ENCODE measurements around the gene PGGHG. TPM values are rescaled to one million over a fixed set of nuclear protein-coding genes. Genes with fewer than 3 reads are reported as not detected.

The PGGHG gene
- total RNA-seq (2014; rRNA removed; shearing (Covaris generic)), result 69.0 and 102 TPM in 2 replicates

DNA sequence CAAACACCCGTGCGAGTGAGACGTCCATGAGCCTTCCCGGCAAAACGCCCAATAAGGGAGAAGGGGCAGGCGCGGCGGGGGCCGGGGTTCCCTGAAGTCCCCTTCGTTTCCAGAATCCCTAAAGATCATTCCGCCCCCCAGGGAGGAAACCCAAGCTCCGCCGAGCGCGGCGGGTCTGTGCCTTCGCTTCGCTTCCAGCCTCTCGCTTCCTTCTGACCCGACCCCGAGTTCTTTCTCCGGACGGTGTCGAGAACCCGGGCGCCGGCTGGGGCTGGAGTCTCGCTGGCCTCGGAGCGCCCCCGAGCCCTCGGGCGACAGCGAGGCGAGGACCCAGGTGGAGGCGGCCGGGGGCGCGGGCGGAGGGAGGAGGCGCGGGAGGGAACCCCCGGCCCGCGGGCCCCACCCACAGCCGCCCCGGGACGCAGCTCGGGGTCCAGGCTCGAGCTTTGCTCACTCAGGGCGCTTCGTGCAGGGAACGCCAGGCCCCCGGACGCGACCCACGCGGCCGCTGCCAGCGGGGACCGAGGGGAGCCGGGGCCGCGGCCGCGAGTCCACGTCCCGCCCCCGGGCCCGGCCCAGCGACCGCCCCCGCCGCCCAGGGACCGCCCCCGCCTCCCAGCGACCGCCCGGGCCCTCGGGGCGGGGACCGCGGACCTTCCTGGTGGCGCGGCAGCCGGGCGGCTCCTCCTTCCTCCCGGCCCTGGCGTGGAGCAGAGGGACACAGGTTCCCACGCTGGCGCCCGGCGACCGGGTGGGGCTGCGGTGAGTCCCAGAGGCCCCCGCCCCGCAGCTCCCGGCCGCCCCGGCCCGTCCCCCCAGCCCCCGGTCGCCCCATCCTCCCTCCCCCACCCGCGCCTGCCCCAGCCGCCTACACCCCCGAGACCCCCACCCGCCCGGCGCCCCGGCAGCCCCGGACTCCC, at the start of gene PGGHG:
Gene PGGHG, plus strand, starts transcription at position 649 of the 920 bp plus-strand sequence. CDS start 691 bp downstream, outside the sequence.
- DNase-seq, result peak; percentile 97
- H3K4me3 ChIP-seq (ENCODE audit: insufficient read depth, low read depth, low read length), result peak within 1 kb of the TSS; percentile 54
- peaks cover 12% of the 10 kb centered on the region for H3K27me3 ChIP-seq (ENCODE audit: control insufficient read depth, insufficient read depth, low read length)
- H3K36me3 ChIP-seq (replicated peaks; ENCODE audit: control insufficient read depth, insufficient read depth, low read length), result peaks cover 2% of the 10 kb centered on the region

DNA sequence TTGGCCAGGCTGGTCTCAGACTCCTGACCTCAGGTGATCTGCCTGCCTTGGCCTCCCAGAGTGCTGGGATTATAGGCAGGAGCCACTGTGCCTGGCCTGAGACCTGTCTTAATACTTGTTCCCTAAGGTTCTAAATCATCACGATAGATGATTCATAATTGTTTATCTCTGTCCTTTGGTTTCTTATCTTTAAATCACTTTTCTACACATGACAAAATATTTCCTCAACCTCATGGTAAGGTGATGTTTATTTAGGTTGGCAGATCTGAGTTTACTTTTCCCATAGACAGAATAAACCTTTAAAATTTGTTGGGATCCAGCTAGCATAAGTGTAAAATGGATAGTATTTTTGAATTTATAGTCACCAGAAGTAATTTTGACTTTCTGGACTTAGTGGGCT, 48.6 kb upstream of the PGGHG start:
- H3K36me3 ChIP-seq (replicated peaks; ENCODE audit: control insufficient read depth, insufficient read depth, low read length), result peaks cover 9% of the 10 kb centered on the region
- H3K4me3 ChIP-seq (ENCODE audit: insufficient read depth, low read depth, low read length), result no peak overlapping the region
- no peak for DNase-seq
- H3K27me3 ChIP-seq (ENCODE audit: control insufficient read depth, insufficient read depth, low read length), result no peaks in the 10 kb centered on the region

DNA sequence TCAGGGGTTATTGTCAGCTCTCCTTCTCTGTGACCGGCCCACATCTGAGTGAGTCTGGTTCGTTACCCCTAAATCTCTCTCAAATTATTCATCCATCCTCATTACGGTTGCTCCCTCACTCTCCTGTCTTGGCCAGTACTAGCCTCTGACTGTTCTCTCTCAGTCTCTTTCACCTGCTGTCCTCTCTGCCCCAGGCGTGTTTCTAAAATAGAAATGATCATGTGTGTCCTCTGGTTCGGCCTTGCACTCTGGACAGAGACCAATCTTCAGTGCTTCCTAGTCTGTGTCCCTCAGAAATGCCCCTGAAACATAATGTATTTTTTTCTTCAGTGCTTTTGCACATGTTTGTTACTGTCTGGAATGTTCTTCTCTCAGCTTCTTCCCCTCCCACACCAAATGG, 47.3 kb upstream of the PGGHG start:
- H3K36me3 ChIP-seq (replicated peaks; ENCODE audit: control insufficient read depth, insufficient read depth, low read length), result peaks cover 11% of the 10 kb centered on the region

DNA sequence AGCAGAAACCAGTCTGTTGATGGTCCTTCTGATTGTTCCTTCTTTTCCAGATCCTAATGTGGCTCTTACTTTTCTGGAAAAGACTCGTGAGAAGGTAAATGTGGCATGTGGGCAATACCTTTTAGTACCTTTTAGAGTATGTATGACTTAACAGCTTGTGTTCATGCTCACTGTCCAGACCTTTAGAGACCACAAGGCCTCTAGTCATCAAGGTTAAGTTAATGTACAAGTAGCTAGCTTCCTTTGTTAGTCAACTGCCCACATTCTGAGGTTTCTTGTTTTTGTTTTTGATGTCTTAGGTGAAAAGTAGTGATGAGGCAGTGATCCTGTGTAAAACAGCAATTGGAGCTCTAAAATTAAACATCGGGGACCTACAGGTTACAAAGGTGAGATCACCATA, 44.5 kb upstream of the PGGHG start:
- no peaks in the 10 kb centered on the region for H3K27me3 ChIP-seq (ENCODE audit: control insufficient read depth, insufficient read depth, low read length)
- H3K4me3 ChIP-seq (ENCODE audit: insufficient read depth, low read depth, low read length), result no peak overlapping the region
- no peak for DNase-seq
- peaks cover 23% of the 10 kb centered on the region for H3K36me3 ChIP-seq (replicated peaks; ENCODE audit: control insufficient read depth, insufficient read depth, low read length)

More for the DNA sequence above, 47.3 kb upstream of the PGGHG start:
- DNase-seq, result no peak
- Histone ChIP-seq H3K27me3 (ENCODE audit: control insufficient read depth, insufficient read depth, low read length) (no peaks in the 10 kb centered on the region), H3K4me3 (ENCODE audit: insufficient read depth, low read depth, low read length) (no peak overlapping the region)

DNA sequence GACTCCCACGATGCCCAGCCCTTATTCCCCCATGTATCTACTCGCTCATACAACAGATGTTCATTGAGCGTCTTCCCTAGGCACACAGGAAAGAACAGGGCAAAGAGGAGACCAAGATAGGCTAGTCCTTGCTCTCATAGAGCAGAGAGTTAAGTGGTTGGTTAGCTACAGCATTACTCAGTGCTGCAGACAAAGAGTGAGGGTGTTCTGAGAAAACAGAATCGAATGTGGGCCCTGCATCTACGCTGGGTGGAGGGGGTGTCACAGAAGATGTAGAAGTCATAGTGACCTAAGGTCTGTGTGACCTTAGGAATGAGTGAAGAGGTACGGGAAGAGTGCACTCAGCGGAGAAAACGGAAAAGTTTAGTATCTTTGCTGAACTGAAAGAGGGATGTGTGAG, 39.9 kb upstream of the PGGHG start:
- no peak for DNase-seq
- Histone ChIP-seq H3K36me3 (replicated peaks; ENCODE audit: control insufficient read depth, insufficient read depth, low read length) (peaks cover 35% of the 10 kb centered on the region), H3K27me3 (ENCODE audit: control insufficient read depth, insufficient read depth, low read length) (no peaks in the 10 kb centered on the region), H3K4me3 (ENCODE audit: insufficient read depth, low read depth, low read length) (no peak overlapping the region)

DNA sequence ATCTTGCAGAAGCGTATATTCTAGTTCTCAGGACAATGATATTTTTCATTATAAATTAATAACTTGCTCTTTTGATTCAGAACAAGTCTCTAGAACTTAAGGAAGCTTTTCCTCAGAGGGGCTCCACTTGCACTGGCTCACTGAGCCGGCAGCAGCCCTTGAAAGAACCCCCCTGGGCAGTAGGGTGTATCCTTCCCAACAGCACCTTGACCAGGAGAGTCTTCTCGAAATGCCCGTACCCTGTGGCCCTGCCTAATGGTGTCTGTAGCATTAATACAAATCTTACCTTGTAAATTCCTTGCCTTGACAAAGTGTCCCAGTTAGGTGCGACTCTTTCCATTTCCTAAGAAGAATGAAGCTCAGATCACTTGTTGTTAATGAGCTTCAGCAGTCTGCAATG, 38.7 kb upstream of the PGGHG start:
- H3K27me3 ChIP-seq (ENCODE audit: control insufficient read depth, insufficient read depth, low read length), result no peaks in the 10 kb centered on the region
- no peak for DNase-seq
- peaks cover 30% of the 10 kb centered on the region for H3K36me3 ChIP-seq (replicated peaks; ENCODE audit: control insufficient read depth, insufficient read depth, low read length)
- no peak overlapping the region for H3K4me3 ChIP-seq (ENCODE audit: insufficient read depth, low read depth, low read length)

DNA sequence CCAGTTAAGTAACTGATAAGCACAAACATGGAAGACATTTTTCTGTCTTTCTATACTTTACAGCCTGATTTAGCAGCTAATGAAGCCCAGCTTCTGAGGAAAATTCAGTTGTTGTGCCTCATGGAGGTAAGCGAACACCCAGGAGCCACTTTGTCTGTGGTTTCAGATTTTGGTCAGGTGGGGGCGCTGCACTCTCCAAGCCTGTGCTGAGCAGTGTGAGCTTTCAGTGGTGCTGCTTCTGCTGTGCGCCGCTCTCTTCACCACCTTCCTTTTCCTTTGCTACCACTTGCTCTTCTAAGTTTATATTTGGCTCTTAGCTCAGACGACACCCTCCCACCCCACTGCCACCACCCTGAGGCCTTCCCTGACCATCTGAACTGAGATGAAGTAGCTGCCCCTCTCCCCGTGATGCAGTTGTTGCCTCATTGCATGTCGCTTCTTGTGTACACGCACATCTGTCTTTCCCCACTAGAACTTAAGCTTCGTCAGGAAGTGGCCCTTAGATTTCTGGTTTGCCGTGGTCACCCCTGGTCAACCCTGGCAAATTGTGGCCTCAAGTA, 38.1 kb upstream of the PGGHG start:
- Histone ChIP-seq H3K4me3 (ENCODE audit: insufficient read depth, low read depth, low read length) (no peak overlapping the region), H3K36me3 (replicated peaks; ENCODE audit: control insufficient read depth, insufficient read depth, low read length) (peaks cover 28% of the 10 kb centered on the region), H3K27me3 (ENCODE audit: control insufficient read depth, insufficient read depth, low read length) (no peaks in the 10 kb centered on the region)
- peak; percentile 83 for DNase-seq

DNA sequence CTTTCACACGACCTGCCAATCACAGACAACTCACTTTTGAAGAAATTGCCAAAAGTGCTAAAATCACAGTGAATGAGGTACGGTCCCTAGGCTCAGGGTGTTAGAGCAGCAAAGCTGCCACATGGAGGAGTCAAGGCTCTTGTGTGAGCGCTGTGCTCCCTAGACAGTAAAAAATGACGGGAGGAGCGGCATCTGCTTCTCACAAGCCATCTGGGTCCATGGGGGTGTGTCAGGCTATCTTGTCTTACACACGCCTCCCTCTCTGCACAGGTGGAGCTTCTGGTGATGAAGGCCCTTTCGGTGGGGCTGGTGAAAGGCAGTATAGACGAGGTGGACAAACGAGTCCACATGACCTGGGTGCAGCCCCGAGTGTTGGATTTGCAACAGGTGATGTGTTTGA, 37.4 kb upstream of the PGGHG start:
- Histone ChIP-seq H3K36me3 (replicated peaks; ENCODE audit: control insufficient read depth, insufficient read depth, low read length) (peaks cover 28% of the 10 kb centered on the region), H3K4me3 (ENCODE audit: insufficient read depth, low read depth, low read length) (no peak overlapping the region), H3K27me3 (ENCODE audit: control insufficient read depth, insufficient read depth, low read length) (no peaks in the 10 kb centered on the region)
- no peak for DNase-seq

DNA sequence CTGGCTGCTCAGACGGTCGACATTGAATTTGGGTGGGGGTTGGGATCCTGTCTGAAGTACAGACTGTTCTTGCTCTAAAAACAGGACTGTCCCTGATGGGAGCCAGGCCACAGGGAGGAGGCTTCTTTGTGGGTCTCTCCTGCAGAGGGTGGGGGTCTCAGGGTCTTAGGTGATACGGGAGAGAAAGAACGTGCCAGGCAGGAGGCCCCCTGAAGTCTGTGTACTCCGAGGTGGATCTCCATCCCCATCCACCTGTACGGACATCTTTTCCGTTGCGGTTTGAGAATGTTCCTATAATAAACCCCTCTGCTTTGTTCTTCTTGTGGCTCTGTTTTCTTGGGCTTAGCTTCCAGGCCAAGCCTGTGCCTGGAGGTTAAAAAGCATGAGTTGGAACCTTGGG, 36.3 kb upstream of the PGGHG start:
- H3K4me3 ChIP-seq (ENCODE audit: insufficient read depth, low read depth, low read length), result no peak overlapping the region
- no peak for DNase-seq
- no peaks in the 10 kb centered on the region for H3K27me3 ChIP-seq (ENCODE audit: control insufficient read depth, insufficient read depth, low read length)
- H3K36me3 ChIP-seq (replicated peaks; ENCODE audit: control insufficient read depth, insufficient read depth, low read length), result peaks cover 24% of the 10 kb centered on the region

DNA sequence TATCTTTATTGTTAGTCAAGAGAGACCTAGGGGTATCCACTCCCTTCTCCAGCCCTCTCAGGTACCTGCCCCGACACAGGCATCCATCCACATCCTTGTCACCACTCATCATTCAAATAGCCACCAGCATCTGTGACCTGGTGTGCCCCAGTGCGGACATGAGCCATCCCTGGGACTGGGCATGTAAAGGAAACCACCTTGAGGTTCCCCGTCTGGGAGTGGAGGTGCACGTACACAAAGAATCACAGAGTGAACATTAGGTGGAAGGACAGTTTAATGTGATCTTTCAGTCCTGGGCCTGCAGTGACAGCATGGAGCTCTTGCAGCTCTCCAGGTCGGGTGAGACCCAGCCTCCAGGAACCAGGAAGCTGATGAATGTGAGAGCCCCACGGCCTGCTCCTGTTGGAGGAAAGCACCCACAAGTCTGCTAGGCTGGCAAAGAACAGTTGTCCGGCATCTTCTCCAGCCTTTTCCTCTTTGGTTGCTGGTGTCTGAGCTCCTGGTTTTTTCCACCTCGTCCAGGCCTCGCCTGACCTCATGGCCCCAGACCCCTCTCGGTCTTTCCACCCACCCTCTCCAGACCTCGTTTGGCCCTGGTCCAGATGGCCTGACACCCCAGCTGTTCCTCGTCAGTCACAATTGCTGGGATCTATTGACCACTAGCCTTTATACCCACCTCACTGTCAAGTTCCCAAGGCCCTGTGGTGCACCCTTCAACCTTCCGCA, 35.6 kb upstream of the PGGHG start:
- peaks cover 22% of the 10 kb centered on the region for H3K36me3 ChIP-seq (replicated peaks; ENCODE audit: control insufficient read depth, insufficient read depth, low read length)
- no peak overlapping the region for H3K4me3 ChIP-seq (ENCODE audit: insufficient read depth, low read depth, low read length)
- no peak for DNase-seq
- no peaks in the 10 kb centered on the region for H3K27me3 ChIP-seq (ENCODE audit: control insufficient read depth, insufficient read depth, low read length)

DNA sequence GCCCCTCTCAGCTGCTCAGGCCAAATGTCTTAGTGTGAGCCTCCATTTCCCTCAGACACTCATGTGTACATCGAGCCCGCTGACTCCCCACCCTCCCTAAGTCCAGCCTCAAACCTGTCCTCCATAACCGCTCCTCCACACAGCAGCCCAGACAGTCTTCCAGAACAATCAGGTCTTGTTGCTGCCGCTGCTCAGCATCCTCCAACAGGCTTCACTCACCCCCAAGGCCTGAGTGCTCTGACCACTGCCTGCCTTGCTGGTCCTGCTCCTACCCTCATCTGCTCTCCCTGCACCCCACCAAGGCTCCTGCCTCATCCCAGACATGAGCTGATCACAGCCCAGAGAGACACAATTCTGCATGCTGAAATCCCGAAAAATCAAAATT, 35.0 kb upstream of the PGGHG start:
- no peak for DNase-seq
- peaks cover 19% of the 10 kb centered on the region for H3K36me3 ChIP-seq (replicated peaks; ENCODE audit: control insufficient read depth, insufficient read depth, low read length)

DNA sequence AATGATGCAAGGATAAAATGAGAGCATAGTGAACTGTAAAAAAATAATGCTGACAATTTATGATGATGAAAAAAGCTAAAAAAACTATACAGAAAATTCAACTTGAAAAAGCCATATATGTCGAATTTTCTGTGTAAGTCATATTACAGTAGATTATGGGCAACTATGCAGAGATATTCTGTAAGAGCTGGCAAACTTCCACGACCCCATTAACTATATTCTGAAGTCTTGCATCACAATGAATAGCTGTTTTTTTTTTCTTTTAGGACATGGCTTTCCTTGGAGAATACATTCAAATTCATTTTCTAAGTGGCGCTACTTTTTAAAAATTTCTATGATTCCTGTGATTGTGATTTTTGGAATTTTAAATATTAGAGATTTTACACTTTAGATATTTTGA, 33.8 kb upstream of the PGGHG start:
- no peak for DNase-seq
- no peaks in the 10 kb centered on the region for H3K27me3 ChIP-seq (ENCODE audit: control insufficient read depth, insufficient read depth, low read length)
- no peak overlapping the region for H3K4me3 ChIP-seq (ENCODE audit: insufficient read depth, low read depth, low read length)
- peaks cover 14% of the 10 kb centered on the region for H3K36me3 ChIP-seq (replicated peaks; ENCODE audit: control insufficient read depth, insufficient read depth, low read length)

More for the DNA sequence above, 35.0 kb upstream of the PGGHG start:
- Histone ChIP-seq H3K4me3 (ENCODE audit: insufficient read depth, low read depth, low read length) (no peak overlapping the region), H3K27me3 (ENCODE audit: control insufficient read depth, insufficient read depth, low read length) (no peaks in the 10 kb centered on the region)

DNA sequence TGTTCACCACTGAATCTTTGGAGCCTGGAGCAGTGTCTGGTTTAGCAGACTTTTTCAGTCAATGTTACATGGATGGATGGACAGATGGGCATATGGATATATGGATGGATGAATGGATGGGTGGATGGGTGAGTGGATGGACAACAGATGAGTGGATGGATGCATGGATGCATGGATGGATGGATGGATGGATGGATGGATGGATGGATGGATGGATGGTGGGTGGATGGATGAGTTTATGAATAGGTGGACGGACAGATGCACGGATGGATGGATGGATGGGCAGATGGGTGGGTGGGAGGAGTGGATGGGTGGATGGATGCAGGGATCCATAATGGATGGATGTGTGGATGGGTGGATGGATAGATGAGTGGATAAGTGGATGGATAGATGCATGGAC, 33.1 kb upstream of the PGGHG start:
- Histone ChIP-seq H3K36me3 (replicated peaks; ENCODE audit: control insufficient read depth, insufficient read depth, low read length) (peaks cover 14% of the 10 kb centered on the region), H3K27me3 (ENCODE audit: control insufficient read depth, insufficient read depth, low read length) (no peaks in the 10 kb centered on the region), H3K4me3 (ENCODE audit: insufficient read depth, low read depth, low read length) (no peak overlapping the region)
- no peak for DNase-seq

DNA sequence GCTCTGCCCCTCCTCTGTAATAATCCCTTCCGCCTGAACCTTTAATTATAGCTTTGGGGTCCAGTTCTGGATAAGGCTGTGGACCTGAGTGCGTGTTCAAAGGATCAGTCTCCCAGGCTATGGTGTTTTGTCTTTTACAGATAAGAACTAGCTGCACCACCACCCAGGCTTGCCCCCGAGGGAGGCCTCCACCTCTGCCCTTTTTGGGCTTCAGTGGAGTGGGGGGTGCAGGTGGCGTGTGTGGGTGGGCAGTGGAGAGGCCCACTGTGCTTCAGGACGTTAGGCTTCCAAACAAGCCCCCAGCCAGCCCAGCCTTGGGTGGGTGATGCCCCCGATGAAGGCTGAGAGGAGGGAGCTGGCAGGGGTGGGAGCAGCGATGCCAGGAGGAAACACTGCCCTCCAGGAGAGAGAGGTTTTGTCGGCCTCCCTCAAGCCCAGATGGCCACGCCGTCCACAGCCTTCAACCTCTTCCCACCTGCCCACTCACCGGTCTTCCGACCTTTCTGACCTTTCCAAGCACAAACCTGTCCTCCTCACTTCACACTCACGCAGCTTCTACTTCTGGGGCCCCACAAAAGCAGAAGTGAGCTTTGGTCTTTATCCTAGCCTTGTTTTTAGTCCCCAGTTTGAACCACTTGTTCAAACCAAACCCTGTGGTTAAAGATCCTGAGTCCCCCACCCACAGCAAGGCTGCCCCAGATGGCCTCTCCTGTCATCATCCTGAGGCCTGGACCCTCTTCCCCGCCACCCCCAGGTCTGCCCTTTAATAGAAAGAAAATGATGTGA, 31.8 kb upstream of the PGGHG start:
- no peak overlapping the region for H3K4me3 ChIP-seq (ENCODE audit: insufficient read depth, low read depth, low read length)
- no peaks in the 10 kb centered on the region for H3K27me3 ChIP-seq (ENCODE audit: control insufficient read depth, insufficient read depth, low read length)
- no peak for DNase-seq
- peaks cover 6% of the 10 kb centered on the region for H3K36me3 ChIP-seq (replicated peaks; ENCODE audit: control insufficient read depth, insufficient read depth, low read length)
